IMR-90 (cell line): Measurements from ENCODE around the gene TBXAS1. TPM values are rescaled to one million over a fixed set of nuclear protein-coding genes. Genes with fewer than 3 reads are reported as not detected.

Experiments used
- ATAC-seq: fragments of 200-7000 bp; cut with Tn5 transposase; 2 replicates; pipeline ENCODE4 v1.9.1; 2020; ENCODE audit warnings: low read depth, mild to moderate bottlenecking, moderate library complexity
- BruUV-seq: library from RNA; stranded (reverse); fragments of 400-500 nt; replicated peaks from 2 replicates; lab custom pipeline; 2021; lab: Mats Ljungman, UMichigan
- CTCF ChIA-PET: fragments of 300-600 bp; formaldehyde crosslinking; extraction: SDS; loops from one replicate; lab custom pipeline; 2021; ENCODE audit warnings: antibody characterized with exemption; lab: Yijun Ruan, JAX
- POLR2A ChIA-PET: fragments of 300-600 bp; sonication (Branson Sonifier 250); formaldehyde crosslinking; loops from one replicate; lab custom pipeline; 2022; ENCODE audit warnings: antibody characterized with exemption; ENCODE audit not compliant: unreplicated experiment; lab: Charles Lee
- DNase-seq: peaks from one replicate; pipeline ENCODE4 v3.0.0; 2013
- H2AFZ ChIP-seq: replicated peaks from 2 replicates; pipeline ENCODE3; 2013; ENCODE audit warnings: low read length, mild to moderate bottlenecking; ENCODE audit not compliant: poor library complexity
- H2AK5ac ChIP-seq: 2 replicates; pipeline ENCODE4 v1.6.1; 2013; ENCODE audit warnings: low read depth, low read length, inconsistent platforms
- H2AK9ac ChIP-seq: replicated peaks from 2 replicates; pipeline ENCODE3; 2013; ENCODE audit warnings: mild to moderate bottlenecking, low read depth, low read length, moderate library complexity; ENCODE audit not compliant: poor library complexity
- H2BK120ac ChIP-seq: 2 replicates; pipeline ENCODE4 v1.6.1; 2013; ENCODE audit warnings: low read depth, low read length, inconsistent platforms
- H2BK15ac ChIP-seq: 3 replicates; pipeline ENCODE4 v1.6.1; 2013; ENCODE audit warnings: low read depth, low read length, inconsistent platforms
- H2BK20ac ChIP-seq: 2 replicates; pipeline ENCODE4 v1.6.1; 2013; ENCODE audit warnings: low read depth, mild to moderate bottlenecking, inconsistent platforms, low read length, moderate library complexity
- H2BK5ac ChIP-seq: 2 replicates; pipeline ENCODE4 v1.6.1; 2013; ENCODE audit warnings: mild to moderate bottlenecking, low read depth, low read length, inconsistent platforms; ENCODE audit not compliant: poor library complexity, severe bottlenecking
- H3K14ac ChIP-seq: replicated peaks from 2 replicates; pipeline ENCODE4 v1.6.1; 2013; ENCODE audit warnings: low read depth, low read length, inconsistent platforms
- H3K18ac ChIP-seq: 2 replicates; pipeline ENCODE4 v1.6.1; 2013; ENCODE audit warnings: low read depth, low read length, control low read depth
- H3K23ac ChIP-seq: 2 replicates; pipeline ENCODE4 v1.6.1; 2013; ENCODE audit warnings: low read depth, low read length, inconsistent platforms
- H3K27ac ChIP-seq: 2 replicates; pipeline ENCODE4 v1.5.1; 2013; ENCODE audit warnings: mild to moderate bottlenecking, control low read depth, low read length; ENCODE audit not compliant: insufficient read depth
- H3K27me3 ChIP-seq: 2 replicates; pipeline ENCODE4 v1.6.1; 2013; ENCODE audit warnings: low read length; ENCODE audit not compliant: control insufficient read depth, insufficient read depth
- H3K36me3 ChIP-seq: 2 replicates; pipeline ENCODE4 v1.6.1; 2013; ENCODE audit warnings: low read length, mixed read lengths; ENCODE audit not compliant: control insufficient read depth, insufficient read depth
- H3K4ac ChIP-seq: 2 replicates; pipeline ENCODE4 v1.6.1; 2013; ENCODE audit warnings: low read depth, low read length, inconsistent platforms
- H3K4me1 ChIP-seq: 2 replicates; pipeline ENCODE4 v1.6.1; 2013; ENCODE audit warnings: low read length, mixed read lengths; ENCODE audit not compliant: control insufficient read depth, insufficient read depth
- H3K4me2 ChIP-seq: 2 replicates; pipeline ENCODE4 v1.6.1; 2013; ENCODE audit warnings: low read depth, mild to moderate bottlenecking, control low read depth, low read length, moderate library complexity
- H3K4me3 ChIP-seq: 2 replicates; pipeline ENCODE4 v1.5.1; 2013; ENCODE audit warnings: low read depth, mild to moderate bottlenecking, control low read depth, low read length, moderate library complexity; ENCODE audit not compliant: insufficient read depth
- H3K56ac ChIP-seq: 2 replicates; pipeline ENCODE4 v1.6.1; 2013; ENCODE audit warnings: low read length, inconsistent platforms; ENCODE audit not compliant: insufficient read depth; ENCODE audit errors: extremely low read depth
- H3K79me1 ChIP-seq, 2 experiments: 2 replicates each; pipeline ENCODE4 v1.6.1; 2013; ENCODE audit warnings: low read length in 2 of 2, inconsistent platforms in 1 of 2, low read depth in 1 of 2
- H3K9ac ChIP-seq: 2 replicates; pipeline ENCODE4 v1.6.1; 2013; ENCODE audit warnings: low read depth, low read length, control low read depth
- H3K9me1 ChIP-seq: 2 replicates; pipeline ENCODE4 v1.6.1; 2013; ENCODE audit warnings: low read length, inconsistent platforms; ENCODE audit not compliant: insufficient read depth
- H3K9me3 ChIP-seq: 2 replicates; pipeline ENCODE4 v1.6.1; 2013; ENCODE audit warnings: low read length; ENCODE audit not compliant: control insufficient read depth, insufficient read depth
- H4K20me1 ChIP-seq: 2 replicates; pipeline ENCODE4 v1.6.1; 2013; ENCODE audit warnings: low read length, inconsistent platforms; ENCODE audit not compliant: insufficient read depth
- H4K5ac ChIP-seq: 2 replicates; pipeline ENCODE4 v1.6.1; 2013; ENCODE audit warnings: mild to moderate bottlenecking, low read depth, low read length, control low read depth
- H4K8ac ChIP-seq, 2 experiments: 2 replicates each; pipeline ENCODE4 v1.6.1; 2013; ENCODE audit warnings: low read depth in 2 of 2, low read length in 2 of 2, control low read depth in 1 of 2, inconsistent platforms in 1 of 2
- H4K91ac ChIP-seq: 2 replicates; pipeline ENCODE4 v1.6.1; 2013; ENCODE audit warnings: low read depth, low read length, inconsistent platforms; ENCODE audit not compliant: insufficient read depth
- CEBPB ChIP-seq: IDR thresholded peaks from 2 replicates; pipeline ENCODE4 v1.6.1; 2012; ENCODE audit warnings: low read depth, low read length, improper control_type of control experiment
- MAZ ChIP-seq: IDR thresholded peaks from 2 replicates; pipeline ENCODE4 v1.6.1; 2012; ENCODE audit warnings: low read depth, mild to moderate bottlenecking, low read length, improper control_type of control experiment, moderate library complexity, borderline replicate concordance
- USF2 ChIP-seq: fragments of 150-350 bp; IDR thresholded peaks from 2 replicates; pipeline ENCODE4 v1.6.1; 2017; ENCODE audit warnings: mild to moderate bottlenecking, antibody characterized with exemption, low read length, low read depth
- WGBS, 2 experiments: methylation state at CpG; one replicate each; pipeline versions ENCODE4 v1.1.5 to v1.1.7; 2013; ENCODE audit warnings: missing lambda C conversion rate in 2 of 2; ENCODE audit not compliant: insufficient read length in 1 of 2; ENCODE audit errors: extremely low coverage in 2 of 2; 5-methylcytosine and 5-hydroxymethylcytosine counted together
- dilution Hi-C: fragments of 300-500 bp; cut with HindIII; formaldehyde crosslinking; loops from one replicate; pipeline ENCODE4 v1.14.3; 2018; ENCODE audit warnings: low sequenced_read_pairs; ENCODE audit not compliant: unreplicated experiment
- in situ Hi-C: fragments of 300-500 bp; cut with MboI; formaldehyde crosslinking; loops from 3 replicates; pipeline ENCODE4 v1.14.3; 2019; ENCODE audit warnings: low sequenced_read_pairs, inconsistent platforms, mixed read lengths
- intact Hi-C: fragments of 100-400 bp; cut with micrococcal nuclease; formaldehyde crosslinking; loops from 2 replicates; pipeline ENCODE4 v1.10.0; 2022
- polyA plus RNA-seq, 3 experiments: library from polyadenylated mRNA; depleted of rRNA; stranded (reverse); fragments of >200 nt; gene quantifications; 2 replicates each; pipeline ENCODE4 v1.2.3, GENCODE V29; 2012; ENCODE audit warnings: low replicate concordance in 1 of 3
- total RNA-seq: library from RNA; depleted of rRNA; stranded (reverse); fragments of >200 nt; gene quantifications from 2 replicates; pipeline ENCODE4 v1.2.3, GENCODE V29; 2012
- TF ChIP-seq, protein P1 (sequence below): fragments of 150-350 bp; IDR thresholded peaks from 2 replicates; pipeline ENCODE4 v1.6.1; 2016; ENCODE audit warnings: low read depth, mild to moderate bottlenecking, low read length, moderate library complexity, borderline replicate concordance

The TBXAS1 gene
- total and polyA plus RNA-seq, 2 of the 4 experiments (the other 2 are of a cell fraction) = 5.9 to 10.8 TPM

- in situ Hi-C loops (no loop called here), dilution Hi-C loops (no loop called here), intact Hi-C loops (no loop called here)
- Histone ChIP-seq H2BK5ac (no peak overlapping the region), H2AK9ac (no peak overlapping the region), H3K4ac (no peak overlapping the region), H4K5ac (no peak overlapping the region), H3K23ac (no peak overlapping the region), H2BK15ac (no peak overlapping the region), H3K4me3 (no peak overlapping the region), H2BK20ac (no peak overlapping the region), H4K20me1 (no peaks in the 10 kb centered on the region), H2AFZ (no peak overlapping the region), H3K79me1 (no peaks in the 10 kb centered on the region; a peak in 1 of 4 replicates), H3K18ac (no peak overlapping the region), H4K8ac (no peak overlapping the region), H3K36me3 (peaks cover 11% of the 10 kb centered on the region), H2BK120ac (no peak overlapping the region), H2AK5ac (no peak overlapping the region), H3K27ac (no peak overlapping the region), H3K27me3 (no peaks in the 10 kb centered on the region), H3K4me1 (peaks cover 6% of the 10 kb centered on the region; the same call in 1 of the 2 replicates), H3K9me3 (no peaks in the 10 kb centered on the region), H3K9ac (no peak overlapping the region), H3K14ac (no peak overlapping the region), H3K4me2 (no peak overlapping the region), H3K9me1 (0 out of 2 replicates have a peak, but pooled peaks cover 2% of the 10 kb centered on the region), H3K56ac (no peak overlapping the region), H4K91ac (no peak overlapping the region)
- 93% methylated on average over 6 of the region's 10 CpGs; no CpG with 5 or more reads in 1 of the 2 experiments for WGBS, 2 experiments
- no TSS peak for BruUV-seq
- ChIA-PET POLR2A (no interaction called here), CTCF (no interaction called here)
- DNase-seq (no peak), ATAC-seq (no peak)
- TF ChIP-seq CEBPB (no peak), USF2 (no peak), MAZ (no peak)
- TF ChIP-seq, protein P1, sequence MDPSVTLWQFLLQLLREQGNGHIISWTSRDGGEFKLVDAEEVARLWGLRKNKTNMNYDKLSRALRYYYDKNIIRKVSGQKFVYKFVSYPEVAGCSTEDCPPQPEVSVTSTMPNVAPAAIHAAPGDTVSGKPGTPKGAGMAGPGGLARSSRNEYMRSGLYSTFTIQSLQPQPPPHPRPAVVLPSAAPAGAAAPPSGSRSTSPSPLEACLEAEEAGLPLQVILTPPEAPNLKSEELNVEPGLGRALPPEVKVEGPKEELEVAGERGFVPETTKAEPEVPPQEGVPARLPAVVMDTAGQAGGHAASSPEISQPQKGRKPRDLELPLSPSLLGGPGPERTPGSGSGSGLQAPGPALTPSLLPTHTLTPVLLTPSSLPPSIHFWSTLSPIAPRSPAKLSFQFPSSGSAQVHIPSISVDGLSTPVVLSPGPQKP = no peak
Observed at GRCh38 chr7:140042386-140042670, 213.3 kb downstream of the TBXAS1 start.
